ENCODE results near the gene NFIA.

NFIA gene

GRCh38 chr1:61289232-61290098 is 207.1 kb downstream of the NFIA start:
- DNase-seq (ENCODE audit: extremely low read depth in 1 of 2, low read depth in 1 of 2), result no peak

GRCh38 chr1:61290525-61290924 is 208.2 kb downstream of the NFIA start:
- no peak for DNase-seq (ENCODE audit: extremely low read depth in 1 of 2, low read depth in 1 of 2)

- no peak for DNase-seq (ENCODE audit: extremely low read depth in 1 of 2, low read depth in 1 of 2)
These were observed 210.8 kb downstream of the NFIA start for GRCh38 chr1:61293197-61293596.

GRCh38 chr1:61293986-61294504 is 211.7 kb downstream of the NFIA start:
- DNase-seq (ENCODE audit: extremely low read depth in 1 of 2, low read depth in 1 of 2), result no peak

GRCh38 chr1:61294930-61295329 is 212.6 kb downstream of the NFIA start:
- DNase-seq (ENCODE audit: extremely low read depth in 1 of 2, low read depth in 1 of 2), result no peak

GRCh38 chr1:61295818-61296537 is 213.6 kb downstream of the NFIA start:
- DNase-seq (ENCODE audit: extremely low read depth in 1 of 2, low read depth in 1 of 2), result no peak

- no peak for DNase-seq (ENCODE audit: extremely low read depth in 1 of 2, low read depth in 1 of 2)
These were observed 215.5 kb downstream of the NFIA start for GRCh38 chr1:61297887-61298286.

- DNase-seq (ENCODE audit: extremely low read depth in 1 of 2, low read depth in 1 of 2), result no peak
These were observed 217.1 kb downstream of the NFIA start for GRCh38 chr1:61299463-61299862.

- DNase-seq (ENCODE audit: extremely low read depth in 1 of 2, low read depth in 1 of 2), result no peak
These were observed 218.5 kb downstream of the NFIA start for GRCh38 chr1:61300899-61301298.

- DNase-seq (ENCODE audit: extremely low read depth in 1 of 2, low read depth in 1 of 2), result no peak
These were observed 219.7 kb downstream of the NFIA start for GRCh38 chr1:61301824-61302657.

GRCh38 chr1:61307422-61308142 is 225.2 kb downstream of the NFIA start:
- DNase-seq (ENCODE audit: extremely low read depth in 1 of 2, low read depth in 1 of 2), result no peak

- no peak for DNase-seq (ENCODE audit: extremely low read depth in 1 of 2, low read depth in 1 of 2)
These were observed 227.7 kb downstream of the NFIA start for GRCh38 chr1:61310057-61310456.

GRCh38 chr1:61310538-61310937 is 228.2 kb downstream of the NFIA start:
- no peak for DNase-seq (ENCODE audit: extremely low read depth in 1 of 2, low read depth in 1 of 2)

- no peak for DNase-seq (ENCODE audit: extremely low read depth in 1 of 2, low read depth in 1 of 2)
These were observed 231.6 kb downstream of the NFIA start for GRCh38 chr1:61313906-61314422.

- no peak for DNase-seq (ENCODE audit: extremely low read depth in 1 of 2, low read depth in 1 of 2)
These were observed 232.7 kb downstream of the NFIA start for GRCh38 chr1:61315011-61315410.

GRCh38 chr1:61316493-61316892 is 234.1 kb downstream of the NFIA start:
- DNase-seq (ENCODE audit: extremely low read depth in 1 of 2, low read depth in 1 of 2), result no peak

- DNase-seq (ENCODE audit: extremely low read depth in 1 of 2, low read depth in 1 of 2), result no peak
These were observed 236.2 kb downstream of the NFIA start for GRCh38 chr1:61318319-61319125.

GRCh38 chr1:61320575-61320974 is 238.2 kb downstream of the NFIA start:
- no peak for DNase-seq (ENCODE audit: extremely low read depth in 1 of 2, low read depth in 1 of 2)

GRCh38 chr1:61322008-61322744 is 239.8 kb downstream of the NFIA start:
- no peak for DNase-seq (ENCODE audit: extremely low read depth in 1 of 2, low read depth in 1 of 2)
